NCI-H69 (cell line): ENCODE results near the gene DOCK2.

Source experiments
- DNase-seq: peaks from one replicate; lab custom pipeline; 2025; lab: John Stamatoyannopoulos, UW

DOCK2 gene

DNA sequence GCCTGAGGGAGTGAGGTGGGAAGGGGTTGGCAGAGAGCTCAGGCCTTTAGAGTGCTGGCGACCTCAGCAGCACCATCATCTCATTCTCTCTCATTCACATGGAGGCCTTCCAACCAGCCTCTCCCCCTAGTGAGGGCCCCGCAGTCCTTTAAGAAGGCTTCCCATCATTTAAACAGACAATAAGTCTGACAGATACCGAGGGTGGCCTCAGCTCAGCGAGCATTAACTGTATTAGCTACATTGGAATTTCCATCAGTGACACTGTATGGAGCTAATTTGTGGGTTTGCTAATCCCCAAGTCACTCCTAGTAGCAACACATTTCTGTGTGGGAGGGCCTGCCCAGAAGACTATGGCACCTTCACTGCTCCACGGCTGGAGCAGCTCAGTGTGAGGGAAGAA lies 267.4 kb downstream of the DOCK2 start:
- peak; percentile 27 for DNase-seq

- peak; percentile 63 for DNase-seq
Measured at GRCh38 chr5:169905017-169905416, 267.9 kb downstream of the DOCK2 start.

- peak; percentile 97 for DNase-seq
Measured at GRCh38 chr5:169906745-169907649, 269.9 kb downstream of the DOCK2 start.

GRCh38 chr5:169908864-169909263 lies 271.8 kb downstream of the DOCK2 start:
- DNase-seq = peak; percentile 63

DNA sequence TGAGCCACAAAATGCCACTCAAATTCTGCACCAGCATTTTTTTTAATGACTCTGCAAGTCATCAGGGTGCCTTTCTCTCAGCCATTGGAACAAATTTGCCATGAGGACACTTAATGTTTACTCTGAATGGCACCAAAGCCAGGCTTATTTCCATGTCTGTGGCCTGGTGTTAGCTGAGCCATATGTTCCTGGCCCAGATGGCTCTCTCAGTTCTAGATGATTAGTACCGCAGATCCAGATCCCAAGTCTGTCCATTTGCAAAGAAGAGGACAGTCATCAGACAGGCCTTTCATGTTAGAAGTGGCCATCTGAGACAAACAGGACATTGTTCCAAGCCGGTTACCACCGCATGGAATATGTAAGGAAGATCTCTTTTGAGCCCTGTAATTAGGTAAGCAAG lies 272.9 kb downstream of the DOCK2 start:
- DNase-seq = peak; percentile 94

DNA sequence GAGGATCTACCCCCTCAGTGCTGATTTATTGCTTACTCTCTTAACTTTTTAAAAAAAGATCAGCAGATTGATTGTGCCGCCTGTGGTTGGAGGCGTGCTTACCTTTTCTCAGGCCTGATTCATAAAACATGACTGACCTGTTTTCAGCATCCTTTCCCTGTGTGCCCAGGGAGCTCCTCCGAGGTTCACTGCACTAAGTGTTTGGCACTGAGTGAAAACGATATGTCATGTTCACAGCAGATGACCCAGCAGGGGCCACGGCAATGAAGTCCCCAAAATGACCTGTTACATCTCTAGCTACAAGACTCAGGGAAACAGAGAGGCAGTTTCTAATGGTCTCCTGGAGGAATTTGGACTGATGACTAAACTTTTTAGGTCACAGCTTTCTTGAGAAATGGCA lies 273.3 kb downstream of the DOCK2 start:
- DNase-seq = peak; percentile 96

DNA sequence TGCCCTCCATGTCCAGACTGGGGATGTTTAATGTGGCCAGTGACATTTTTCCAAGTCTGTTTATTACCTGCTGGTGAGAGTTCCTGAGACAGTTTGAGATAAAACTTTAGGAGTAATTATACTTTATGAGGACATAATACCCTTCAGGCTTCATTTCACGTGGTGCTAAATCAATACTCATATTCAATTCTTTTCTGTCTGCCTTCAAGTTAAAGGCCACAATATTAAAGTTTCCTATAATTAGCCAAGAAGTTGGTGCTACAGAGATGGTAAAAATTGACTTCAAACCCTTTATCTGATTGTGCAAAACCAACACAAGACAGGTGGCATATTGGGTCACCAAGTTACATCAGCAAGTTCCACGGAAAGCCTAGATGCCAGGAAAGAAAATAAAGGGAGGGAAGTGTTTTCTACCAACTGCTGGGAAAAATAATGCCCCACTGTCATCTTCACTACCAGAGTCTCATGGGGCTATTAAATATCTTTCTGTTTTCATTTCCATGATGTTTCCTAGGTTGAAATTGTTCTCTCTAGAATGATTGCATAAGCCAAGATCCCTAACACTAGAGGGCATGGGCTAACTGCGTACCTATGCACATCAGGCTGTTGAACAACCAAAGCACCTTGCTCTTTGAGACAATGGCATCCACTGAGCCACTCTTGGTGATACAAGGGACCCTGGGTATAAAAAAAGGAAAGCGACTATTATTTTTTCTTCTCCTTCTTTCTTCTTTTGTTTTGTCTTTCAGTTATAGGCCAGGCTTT lies 274.6 kb downstream of the DOCK2 start:
- peak; percentile 87 for DNase-seq

GRCh38 chr5:169913479-169913878 lies 276.4 kb downstream of the DOCK2 start:
- no peak for DNase-seq

- no peak for DNase-seq
Measured at GRCh38 chr5:169914766-169915165, 277.7 kb downstream of the DOCK2 start.

DNA sequence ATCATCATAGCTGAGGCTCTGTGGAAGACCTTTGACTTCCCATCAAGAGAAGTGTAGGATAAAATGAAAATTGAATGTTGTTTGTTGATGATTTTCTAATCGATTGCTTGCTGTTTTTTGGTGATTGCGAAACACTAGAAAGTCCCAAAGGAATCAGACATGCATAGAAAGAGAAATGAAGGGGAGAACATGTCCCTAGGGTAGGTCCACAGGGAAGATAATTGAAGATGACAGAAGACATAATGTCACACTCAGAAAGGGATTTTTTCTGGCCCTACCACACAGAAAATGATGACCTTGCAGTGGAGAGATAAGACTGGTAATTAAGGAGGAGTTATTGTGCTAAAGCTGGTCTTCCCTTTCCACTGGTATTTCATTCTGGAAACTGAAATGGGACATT lies 280.4 kb downstream of the DOCK2 start:
- no peak for DNase-seq

DNA sequence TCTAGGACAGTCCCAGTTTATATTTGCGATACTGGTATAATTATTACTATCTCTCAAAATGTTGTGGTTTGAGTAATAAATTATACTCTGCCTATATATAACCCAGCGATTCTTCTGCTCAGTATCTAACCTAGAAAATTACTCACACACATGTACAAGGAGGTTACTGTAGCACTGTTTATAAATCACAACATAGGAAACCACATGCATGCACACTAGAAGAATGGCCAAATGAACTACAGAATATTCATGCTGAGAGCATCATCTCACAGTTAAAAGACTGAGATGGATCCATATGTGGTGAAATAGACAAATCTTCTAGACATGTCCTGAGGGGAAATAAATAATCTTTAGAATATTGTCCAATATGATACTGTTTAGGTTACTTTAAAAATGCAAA lies 281.2 kb downstream of the DOCK2 start:
- DNase-seq = no peak

GRCh38 chr5:169920474-169920873 lies 283.4 kb downstream of the DOCK2 start:
- DNase-seq = peak; percentile 34

GRCh38 chr5:169921384-169921783 lies 284.3 kb downstream of the DOCK2 start:
- DNase-seq = no peak

DNA sequence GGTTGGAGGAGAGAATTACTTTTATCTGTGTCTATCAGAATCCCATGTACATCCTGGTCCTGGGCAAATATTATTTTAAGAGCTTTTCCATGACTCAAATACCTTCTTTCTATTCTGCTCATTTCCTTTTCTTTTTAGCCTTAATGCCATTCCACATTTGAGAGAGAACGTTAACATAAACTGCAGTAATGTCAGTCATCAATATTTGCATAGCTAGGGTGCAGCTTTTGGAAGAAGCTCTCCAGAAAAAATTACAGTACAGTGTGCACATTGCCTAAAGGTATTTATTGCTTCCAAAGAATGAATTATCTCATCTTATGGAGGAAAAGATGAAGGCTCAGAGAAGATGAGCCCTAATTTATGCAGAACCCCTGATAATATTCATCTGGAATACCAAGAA lies 284.9 kb downstream of the DOCK2 start:
- DNase-seq = no peak

DNA sequence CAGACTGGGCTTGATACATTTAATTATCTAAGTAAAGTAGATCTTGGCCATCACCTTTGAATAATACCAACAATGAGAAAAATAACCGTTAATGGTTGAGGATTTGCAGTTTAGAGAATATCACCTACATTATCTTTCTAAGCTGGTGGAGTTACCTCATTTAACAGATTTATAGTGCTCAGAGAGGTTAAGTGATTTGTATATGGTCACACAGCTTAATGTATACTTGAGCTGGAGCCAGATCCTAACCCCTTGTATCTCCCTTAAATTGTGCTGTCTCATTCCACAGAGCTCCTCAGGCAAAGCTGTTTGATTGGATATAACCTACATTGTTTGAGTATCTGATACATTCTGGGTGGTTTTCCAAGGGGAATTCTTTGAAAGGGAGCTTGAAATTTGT lies 285.4 kb downstream of the DOCK2 start:
- DNase-seq = no peak

GRCh38 chr5:169923988-169924387 lies 286.9 kb downstream of the DOCK2 start:
- peak; percentile 87 for DNase-seq

DNA sequence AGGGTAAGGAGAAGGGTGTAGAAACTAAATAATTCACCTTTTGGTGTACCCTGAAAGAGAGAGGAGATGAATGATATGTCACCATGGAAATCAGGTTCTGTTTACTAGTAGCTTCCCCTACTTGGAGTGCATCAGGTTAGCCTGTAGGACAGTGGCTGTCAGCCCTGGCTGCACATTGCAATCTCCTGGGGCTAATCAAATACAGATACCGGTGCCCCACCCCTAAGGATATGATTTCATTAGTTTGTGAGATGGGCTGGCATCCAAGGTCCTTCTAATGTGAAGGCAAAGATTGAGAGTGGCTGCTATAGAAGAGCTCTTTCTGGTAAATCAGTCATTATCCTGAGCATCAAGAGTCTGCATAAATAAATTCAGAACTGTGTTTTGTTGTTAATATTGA lies 296.1 kb downstream of the DOCK2 start:
- peak; percentile 79 for DNase-seq

- DNase-seq = peak; percentile 74
Measured at GRCh38 chr5:169933616-169934015, 296.5 kb downstream of the DOCK2 start.

GRCh38 chr5:169934990-169935389 lies 297.9 kb downstream of the DOCK2 start:
- DNase-seq = peak; percentile 85

DNA sequence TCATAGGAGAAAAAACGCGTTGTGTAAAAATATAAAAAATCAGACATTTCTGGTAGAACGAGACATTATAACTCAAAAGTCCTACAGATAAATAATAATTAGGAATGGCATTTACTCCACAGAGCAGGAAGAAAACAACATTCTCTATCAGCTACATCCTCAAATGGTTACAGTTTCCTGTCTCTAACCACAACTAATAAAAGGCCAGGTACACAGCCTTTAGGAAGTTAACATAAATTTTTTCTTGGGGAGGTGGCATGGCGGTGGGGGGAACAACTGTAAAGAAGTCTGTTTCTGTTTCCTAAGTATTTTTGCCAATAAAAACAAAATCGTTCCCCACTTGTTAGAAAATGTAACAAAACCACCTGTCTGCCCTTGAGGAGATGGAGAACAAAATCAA lies 298.7 kb downstream of the DOCK2 start:
- no peak for DNase-seq

DNA sequence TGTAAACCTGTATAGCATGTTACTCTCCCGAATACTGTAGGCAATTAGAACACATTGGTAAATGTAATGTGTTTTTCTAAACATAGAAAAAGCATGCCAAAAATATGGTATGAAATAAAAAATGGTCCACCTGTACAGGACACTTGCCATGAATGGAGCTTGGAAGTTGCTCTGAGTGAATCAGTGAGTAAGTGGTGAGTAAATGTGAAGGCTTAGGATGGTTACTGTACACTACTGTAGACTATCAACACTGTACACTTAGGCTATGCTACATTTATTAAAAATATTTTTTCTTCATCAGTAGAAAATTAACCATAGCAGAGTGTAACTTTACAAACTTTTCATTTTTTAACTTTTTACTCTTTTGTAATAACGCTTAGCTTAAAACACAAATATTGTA lies 301.4 kb downstream of the DOCK2 start:
- no peak for DNase-seq

- DNase-seq = no peak
Measured at GRCh38 chr5:169939731-169940130, 302.7 kb downstream of the DOCK2 start.

GRCh38 chr5:169941542-169941941 lies 304.5 kb downstream of the DOCK2 start:
- DNase-seq = no peak
